SIG-M5 treated with dmso at 0.1 percent for 504 hours (cell line): Measurements from ENCODE around the gene TUBB3.
"Not testable (repeated sequence)": the region's sequence is repeated elsewhere in the genome, so short reads cannot be mapped to it uniquely, and the experiment has no call there.

Source experiments
- DNase-seq: peaks from one replicate; lab custom pipeline; 2025; ENCODE audit not compliant: unreplicated experiment; lab: John Stamatoyannopoulos, UW

Gene TUBB3

DNA sequence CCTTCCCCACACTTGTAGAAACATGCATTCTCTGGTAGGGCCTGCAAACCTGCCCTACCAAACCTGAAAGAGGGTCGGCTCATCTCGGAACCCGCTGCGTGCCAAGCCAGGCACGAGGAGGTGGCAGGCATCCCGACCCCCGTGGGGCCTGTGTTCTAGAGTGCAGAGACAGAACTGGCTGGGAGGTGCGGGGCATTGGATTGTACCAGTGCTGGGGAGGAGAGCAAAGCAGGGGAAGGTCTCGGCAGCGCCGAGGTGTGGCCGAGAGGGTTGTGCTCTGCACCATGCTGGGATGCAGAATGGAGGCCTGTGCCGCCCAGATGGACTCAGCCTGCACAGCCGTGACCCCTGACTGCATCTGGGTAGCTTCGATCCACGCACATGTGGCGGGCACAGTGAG lies 22.3 kb upstream of the TUBB3 start:
- DNase-seq = no peak

DNA sequence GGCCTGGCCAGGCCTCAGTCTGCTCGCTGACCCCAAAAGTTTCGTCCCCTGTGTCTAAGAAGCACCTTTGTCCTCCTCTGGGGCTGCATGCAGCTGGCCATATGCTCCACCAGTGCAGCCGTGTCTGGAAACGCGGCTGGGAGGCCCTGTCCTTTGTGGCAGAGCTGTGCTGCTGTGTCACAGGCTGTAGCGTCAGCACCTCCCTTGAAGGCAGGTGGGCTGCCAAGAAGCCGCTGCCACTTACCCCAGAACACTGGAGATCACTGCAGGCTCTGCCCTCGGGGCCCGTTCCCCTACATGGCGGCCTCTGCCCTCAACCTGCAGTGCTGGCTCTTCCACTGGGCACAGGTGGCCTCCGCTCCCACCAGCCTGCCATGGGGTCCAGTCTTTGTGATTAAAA lies 20.2 kb upstream of the TUBB3 start:
- DNase-seq = no peak

DNA sequence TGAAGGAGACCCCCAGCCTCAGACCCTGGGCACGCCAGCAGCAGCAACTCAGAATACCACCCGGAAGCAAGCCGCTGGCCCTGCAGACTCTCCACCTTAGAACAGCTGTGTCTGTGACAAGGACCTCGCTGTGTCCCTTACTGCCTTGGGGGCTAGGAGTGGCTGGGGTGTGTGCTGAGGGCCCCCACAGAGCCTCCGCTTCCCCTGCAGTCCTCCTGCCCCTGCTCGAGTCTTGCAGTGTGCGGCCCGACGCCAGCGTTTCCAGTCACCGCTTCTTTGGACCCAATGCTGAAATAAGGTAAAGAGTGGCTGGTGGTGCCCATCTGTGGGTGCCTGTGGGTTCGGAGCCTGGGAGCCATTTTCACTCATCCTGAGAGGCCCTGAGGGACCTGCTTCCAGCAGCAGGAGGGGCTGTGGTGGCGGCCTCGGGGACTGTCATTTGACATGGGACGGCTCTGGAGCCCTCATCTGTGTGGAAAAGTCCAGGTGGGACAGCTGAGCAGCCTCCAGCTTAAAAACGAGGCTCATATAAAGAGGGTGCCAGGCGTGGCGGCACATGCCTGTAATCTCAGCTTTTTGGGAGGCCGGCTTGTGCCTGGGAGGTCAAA lies 19.1 kb upstream of the TUBB3 start:
- DNase-seq = no peak

DNA sequence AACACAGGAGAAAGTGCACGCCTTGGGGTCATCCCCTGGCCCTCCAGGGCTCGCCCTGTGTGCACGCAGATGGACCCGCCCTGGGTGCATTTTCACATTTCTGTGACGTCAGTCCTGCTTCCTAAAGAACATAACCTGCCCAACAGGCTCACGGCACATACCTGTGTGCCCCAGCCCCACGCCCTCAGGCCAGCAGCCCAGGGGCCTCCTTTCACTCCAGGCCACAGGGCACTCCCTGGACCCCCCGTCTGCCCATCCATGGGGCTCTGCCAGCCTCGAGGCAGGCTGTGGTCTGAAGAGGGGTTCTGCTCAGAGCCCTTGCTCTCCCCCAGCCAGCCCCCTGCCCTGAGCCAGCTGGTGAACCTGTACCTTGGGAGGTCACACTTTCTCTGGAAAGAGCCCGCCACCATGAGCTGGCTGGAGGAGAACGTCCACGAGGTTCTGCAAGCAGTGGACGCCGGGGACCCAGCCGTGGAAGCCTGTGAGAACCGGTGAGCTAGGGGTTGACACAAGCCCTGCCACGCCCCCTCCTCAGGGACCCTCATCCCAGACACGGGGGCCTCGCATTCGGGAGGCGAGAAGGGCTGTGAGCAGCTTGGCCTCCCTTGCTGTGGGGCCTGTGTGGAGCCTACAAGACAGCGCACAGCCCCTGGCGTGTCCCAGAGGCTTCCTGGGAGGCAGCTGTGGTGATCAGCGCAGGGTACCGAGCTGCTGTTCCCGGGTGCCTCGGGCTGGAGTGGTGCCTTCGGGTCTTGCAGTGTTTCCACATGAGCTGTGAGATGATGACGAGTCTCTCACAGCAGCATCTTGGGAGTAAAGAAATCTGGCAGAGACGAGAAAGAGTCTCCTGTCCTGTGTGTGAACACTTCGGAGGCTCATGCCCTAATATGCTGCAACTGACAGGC lies 18.3 kb upstream of the TUBB3 start:
- peak; percentile 51 for DNase-seq

DNA sequence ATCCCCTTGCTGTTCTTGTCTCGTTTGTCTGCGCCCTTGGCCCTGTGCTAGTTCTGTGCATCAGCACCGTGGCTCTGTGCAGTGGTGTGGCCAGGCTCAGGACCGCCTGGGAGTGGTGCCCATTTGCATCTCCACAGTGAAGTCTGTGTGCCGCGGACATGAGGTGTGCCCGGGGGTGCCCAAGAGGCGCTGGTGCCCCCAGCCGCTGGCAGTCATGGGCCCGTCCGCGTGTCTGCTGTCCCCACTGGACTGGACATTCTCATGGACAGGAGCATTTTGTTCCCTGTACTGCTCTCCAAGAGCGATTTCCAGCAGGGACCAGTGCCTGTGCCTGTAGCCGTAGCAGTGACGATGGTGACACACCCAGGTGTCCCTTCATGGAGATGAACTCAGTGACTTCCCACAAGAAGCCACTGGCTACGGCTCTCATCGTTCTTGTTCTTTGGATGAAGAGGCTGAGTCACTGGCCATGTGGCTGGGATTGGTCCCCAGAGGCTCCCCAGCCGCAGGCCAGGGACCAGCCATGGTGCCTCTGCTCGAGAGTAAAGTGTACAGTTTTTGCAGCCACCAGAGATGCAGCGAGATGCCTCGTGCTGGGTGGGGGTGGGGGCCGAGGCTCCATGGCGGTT lies 17.5 kb upstream of the TUBB3 start:
- no peak for DNase-seq

DNA sequence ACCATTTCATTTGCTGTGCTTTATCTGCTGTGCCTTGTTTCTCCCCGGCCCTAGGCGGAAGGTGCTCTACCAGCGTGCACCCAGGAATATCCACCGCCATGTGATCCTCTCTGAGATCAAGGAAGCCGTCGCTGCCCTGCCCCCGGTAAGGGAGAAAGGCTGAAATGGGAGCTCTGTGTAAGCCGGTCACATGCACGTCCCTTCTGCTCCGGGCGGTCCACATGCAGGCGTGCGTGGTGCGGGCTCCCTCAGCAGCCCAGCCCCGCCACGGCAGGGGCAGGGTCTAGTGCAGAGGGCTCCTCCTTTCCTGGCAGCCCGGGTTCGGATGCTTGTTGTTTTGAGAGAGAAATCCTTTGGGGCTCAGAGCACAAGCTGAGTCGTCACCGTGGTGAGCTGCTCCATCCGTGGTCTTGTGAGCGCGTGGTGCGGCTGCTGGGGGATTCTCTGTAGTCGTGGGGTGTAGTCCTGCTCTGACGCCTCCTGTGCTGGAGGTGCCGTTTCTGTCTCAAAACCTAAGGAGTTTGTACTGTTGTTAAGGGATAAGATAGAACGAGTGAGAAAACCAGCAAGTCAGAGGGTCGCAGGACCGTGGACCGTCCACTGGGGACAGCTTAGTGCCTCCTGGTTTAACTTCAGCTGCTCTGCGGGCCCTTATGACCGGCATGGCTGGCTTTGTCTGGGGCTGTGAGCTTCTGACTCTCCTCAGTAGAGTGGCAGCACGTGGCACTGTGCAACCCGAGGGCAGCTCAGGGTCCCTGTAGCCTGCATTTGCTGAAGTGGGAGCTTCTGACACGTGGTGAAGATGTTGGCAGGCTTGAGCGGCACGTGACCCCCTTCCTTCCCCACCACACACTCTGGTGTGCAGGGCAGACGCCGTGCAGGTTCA lies 16.8 kb upstream of the TUBB3 start:
- DNase-seq = no peak

DNA sequence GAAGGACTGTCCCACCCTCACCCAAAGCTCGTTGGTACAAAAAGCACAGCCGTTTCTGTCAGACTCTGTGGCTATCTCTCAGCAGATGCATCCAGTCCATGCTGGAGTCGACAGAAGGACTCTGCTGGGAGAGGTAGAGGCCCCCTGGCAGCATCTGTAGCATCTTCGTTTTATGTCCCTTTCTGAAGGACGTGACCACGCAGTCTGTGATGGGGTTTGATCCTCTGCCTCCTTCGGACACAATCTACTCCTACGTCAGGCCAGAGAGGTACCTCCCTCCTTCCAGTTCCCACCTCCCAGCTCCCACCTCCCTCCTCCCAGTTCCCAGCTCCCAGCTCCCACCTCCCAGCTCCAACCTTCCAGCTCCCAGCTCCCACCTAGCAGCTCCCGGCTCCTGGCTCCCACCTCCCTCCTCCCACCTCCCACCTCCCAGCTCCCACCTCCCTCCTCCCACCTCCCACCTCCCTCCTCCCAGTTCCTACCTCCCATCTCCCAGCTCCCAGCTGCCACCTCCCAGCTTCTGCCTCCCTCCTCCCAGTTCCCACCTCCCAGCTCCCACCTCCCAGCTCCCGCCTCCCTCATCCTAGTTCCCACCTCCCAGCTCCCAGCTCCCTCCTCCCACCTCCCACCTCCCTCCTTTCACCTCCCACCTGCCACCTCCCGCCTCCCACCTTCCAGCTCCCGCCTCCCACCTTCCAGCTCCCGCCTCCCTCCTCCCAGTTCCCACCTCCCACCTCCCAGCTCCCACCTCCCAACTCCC lies 15.9 kb upstream of the TUBB3 start:
- DNase-seq = no peak

DNA sequence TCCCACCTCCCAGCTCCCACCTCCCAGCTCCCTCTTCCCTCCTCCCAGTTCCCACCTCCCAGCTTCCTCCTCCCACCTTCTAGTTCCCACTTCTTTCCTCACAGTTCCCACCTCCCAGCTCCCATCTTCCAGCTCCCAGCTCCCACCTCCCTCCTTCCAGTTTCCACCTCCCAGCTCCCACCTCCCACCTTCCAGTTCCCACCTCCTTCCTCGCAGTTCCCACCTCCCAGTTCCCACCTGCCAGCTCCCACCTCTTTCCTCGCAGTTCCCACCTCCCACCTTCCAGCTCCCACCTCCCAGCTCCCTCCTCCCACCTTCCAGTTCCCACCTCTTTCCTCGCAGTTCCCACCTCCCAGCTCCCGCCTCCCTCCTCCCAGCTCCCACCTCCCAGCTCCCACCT lies 14.9 kb upstream of the TUBB3 start:
- DNase-seq = no peak

DNA sequence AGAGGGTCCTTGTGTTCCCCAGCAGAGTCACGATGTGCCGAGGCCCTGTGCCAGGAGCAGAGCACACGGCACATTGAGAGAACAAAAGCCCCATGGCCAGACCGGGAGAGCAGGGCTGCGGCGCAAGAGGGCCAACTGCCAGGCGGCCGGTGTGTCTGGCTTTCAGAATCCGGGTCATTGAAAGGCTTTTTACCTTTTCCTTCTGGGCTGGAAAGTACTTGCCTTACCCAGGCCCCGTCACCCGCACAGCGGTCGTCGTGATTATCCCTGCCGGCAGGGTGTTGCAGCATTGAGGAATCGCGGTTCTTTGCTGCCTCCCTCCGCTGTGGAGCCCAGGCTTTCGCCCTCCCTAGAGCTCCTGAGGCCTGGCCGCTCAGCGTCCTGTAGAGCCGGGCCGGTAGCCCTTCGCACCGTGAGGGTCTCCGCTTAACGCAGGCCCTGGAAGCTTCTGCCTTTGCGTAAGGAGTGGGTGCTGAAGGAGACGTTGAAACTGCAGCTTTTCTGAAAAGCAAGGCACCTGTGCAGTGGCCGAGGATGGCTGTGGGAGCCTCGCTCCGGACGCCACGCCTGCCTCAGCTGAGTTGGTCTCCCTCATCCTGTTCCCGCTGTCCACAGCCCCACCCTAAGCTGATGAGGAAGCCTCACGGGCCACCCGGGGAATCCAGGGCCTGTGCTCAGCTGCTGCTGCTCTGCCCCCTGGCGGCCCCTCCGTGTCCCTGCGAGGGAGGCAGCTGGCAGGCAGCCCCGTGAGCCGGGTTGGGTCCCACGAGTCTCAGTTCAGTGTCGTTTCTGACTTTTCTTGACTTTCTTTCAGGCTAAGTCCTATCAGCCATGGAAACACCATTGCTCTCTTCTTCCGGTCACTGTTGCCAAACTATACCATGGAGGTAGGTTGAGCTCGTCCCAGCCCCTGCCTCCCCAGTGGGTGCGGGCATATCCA lies 13.1 kb upstream of the TUBB3 start:
- DNase-seq = peak; percentile 62

DNA sequence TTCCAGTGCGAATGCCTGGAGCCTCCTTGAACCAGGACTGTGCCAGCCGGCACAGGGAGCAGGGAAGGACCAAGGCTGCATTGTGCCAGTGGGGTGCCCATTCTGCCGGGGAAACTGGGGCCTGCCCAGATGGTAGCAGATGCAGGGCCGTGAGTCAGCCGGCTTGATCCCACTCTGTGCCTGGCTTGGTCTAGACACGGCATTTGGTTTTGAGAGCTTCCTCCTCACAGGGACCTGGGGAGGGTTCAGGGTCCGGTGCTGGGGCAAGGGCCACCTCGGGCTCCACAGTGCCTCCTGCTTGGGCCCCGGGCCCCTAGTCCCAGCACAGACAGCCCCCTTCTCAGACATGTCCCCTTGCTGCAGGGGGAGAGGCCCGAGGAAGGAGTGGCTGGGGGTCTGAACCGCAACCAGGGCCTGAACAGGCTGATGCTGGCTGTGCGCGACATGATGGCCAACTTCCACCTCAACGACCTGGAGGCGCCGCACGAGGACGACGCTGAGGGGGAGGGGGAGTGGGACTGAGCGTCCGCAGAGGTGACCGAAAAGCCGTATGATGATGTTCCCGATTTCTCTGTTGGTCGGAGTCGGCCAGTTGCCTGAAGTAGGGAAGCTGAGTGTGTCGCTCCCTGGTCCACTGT lies 12.3 kb upstream of the TUBB3 start:
- no peak for DNase-seq

DNA sequence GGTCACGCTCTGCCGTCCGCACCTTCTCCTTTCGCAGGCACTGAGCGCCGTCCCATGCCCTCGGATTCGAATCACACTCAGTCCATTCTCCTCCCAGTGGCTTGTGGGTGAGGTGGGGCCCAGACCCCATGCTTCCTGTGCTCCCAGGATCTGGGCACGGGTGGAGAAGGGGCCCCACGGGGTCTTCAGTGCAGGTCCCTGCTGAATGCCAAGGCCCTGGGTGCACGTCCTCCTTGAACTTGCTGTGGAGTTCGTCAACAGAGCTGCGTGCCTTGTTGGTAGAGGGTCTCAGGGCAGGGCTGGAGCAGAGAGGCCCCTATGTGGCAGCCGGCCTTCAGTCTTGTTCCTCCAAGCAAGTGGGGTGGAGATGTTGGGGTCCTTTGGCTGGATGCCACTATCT lies 11.8 kb upstream of the TUBB3 start:
- DNase-seq = no peak

DNA sequence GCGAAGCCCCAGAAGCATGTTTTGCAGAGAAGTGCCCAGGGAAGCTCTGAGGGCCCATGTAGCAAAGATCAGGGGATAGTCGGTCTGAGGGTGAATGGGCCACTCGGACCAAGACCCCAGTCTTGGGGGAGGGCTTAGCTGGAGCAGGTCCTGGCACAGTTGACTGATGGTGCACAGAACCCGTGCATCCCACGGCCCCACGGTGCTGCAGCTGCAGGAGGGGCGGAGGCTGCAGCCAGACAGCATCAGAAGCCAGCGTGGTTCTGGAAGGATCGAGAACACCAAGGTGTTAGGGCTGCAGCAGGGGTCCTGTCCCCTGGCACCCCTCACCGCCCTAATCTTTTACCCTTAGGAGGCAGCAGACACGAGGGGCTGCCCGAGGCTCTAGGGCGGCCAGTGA lies 11.0 kb upstream of the TUBB3 start:
- no peak for DNase-seq

DNA sequence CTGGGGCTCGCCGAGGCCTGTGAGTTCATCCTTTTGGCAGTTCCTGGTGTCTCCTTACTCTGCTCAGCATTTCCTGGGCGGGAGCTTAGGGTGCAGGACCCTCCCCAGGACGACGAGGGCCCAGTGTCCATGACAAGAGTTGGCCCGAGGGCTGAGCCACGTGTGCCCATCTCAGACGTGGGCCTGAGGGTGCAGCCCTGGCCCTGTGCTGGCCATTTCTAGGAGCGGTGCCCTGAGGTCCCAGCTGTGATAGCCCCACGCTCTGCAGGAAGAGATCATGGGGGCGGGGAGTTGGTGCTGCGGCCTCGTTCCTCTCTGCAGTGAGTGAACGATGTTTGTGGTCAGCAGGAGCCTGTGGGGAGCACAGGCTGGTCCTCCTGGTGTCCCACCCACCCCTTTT lies 10.5 kb upstream of the TUBB3 start:
- no peak for DNase-seq

DNA sequence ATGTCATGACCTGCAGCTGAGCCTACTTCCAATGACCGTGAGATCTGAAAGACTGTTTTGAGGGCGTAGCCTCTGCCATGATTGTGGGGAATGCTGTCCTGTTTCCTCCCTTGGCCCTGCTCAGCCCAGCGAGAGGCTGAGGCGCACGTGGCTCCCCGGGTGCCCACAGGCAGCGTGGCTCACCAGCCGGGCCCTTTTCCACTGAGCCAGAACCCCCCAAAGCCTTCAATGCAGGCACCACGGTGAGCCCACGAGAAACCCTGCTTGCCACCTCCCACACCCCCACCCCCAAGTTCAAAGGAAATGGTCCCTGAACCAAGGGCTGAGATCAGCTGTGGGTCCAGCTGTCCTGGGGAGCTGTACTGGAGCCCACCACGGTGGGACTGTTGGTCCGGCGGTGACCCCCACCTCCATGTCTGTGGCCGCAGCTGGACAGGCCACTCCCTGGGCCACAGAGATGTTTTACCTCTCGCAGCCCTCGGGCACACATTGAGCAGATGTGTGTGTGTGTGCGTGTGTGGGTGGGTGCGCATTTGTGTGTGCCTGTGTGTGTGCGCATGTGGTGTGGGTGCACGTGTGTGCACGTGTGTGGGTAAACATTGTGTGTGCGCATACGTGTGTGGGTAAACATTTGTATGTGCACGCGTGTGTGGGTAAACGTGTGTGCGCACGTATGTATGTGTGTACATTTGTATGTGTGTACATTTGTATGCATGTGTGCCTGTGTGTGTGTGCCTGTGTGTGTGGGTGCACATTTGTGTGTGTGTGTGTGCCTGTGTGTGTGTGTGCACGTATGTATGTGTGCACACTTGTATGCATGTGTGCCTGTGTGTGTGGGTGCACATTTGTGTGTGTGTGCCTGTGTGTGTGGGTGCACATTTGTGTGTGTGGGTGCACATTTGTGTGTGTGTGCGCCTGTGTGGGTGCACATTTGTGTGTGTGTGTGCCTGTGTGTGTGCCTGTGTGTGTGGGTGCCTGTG lies 9.4 kb upstream of the TUBB3 start:
- no peak for DNase-seq

DNA sequence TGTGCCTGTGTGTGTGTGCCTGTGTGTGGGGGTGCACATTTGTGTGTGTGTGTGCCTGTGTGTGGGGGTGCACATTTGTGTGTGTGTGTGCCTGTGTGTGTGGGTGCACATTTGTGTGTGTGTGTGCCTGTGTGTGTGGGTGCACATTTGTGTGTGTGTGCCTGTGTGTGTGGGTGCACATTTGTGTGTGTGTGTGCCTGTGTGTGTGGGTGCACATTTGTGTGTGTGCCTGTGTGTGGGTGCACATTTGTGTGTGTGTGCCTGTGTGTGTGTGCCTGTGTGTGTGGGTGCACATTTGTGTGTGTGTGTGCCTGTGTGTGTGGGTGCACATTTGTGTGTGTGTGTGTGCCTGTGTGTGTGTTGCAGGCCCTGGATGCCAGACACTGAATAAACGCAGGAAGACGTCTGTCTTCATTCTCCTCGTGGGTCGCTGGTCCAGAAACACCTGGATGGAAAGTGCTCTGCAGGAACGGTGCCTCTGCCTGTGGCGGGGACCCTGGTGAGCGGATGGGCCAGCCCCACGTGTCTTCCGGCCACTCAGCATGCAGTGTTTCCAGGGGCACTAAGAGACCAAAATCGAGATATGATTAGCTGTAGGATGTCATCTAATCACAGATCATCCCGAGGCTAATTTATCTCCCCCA lies 8.4 kb upstream of the TUBB3 start:
- not testable (repeated sequence) for DNase-seq

DNA sequence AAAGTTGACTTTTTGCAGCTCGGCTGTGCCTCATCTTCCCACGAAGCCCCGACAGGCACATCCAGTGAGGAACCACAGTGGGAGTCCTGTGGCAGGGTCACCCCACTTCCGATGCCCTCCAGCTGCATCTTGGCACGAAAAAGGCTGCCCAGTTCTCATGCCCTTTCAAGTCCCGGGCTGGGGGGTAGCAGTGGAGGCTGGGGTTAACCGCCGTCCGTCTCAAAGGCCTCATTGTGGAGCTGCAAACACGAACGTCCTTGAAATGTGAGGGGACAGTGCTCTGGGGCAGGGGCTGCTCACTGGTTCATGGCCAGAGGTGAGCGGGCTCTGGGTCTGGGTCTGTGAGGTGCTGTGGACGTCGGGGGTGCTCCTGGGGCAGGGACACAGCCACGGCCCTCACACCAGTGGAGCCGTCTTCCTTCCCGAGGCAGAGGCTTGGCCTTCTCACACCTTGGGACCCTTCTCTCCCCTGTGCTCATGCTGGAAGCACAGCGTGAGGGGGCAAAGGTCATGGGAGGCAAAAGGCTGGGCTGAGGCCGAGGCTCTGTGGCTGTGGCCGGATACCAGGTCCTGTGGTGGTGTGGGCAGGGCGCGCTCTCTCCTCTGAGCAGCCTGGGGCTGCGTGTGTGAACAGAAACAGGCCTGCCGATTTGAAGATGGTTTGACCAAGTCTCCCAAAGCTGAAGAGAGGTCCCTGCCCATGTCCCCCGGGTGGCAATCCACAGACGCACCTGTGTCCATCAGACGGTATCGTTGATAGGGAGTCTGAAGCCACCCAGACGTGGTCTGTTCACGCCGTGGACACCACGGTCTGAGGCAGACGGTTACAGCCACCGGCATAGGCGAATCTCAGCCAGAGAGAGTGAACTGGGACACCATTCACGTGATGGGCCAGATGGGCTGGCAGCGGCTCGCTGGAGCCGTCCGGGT lies 7.6 kb upstream of the TUBB3 start:
- DNase-seq = no peak
